Measurements from ENCODE around the gene PTRH1.

Gene PTRH1

DNA sequence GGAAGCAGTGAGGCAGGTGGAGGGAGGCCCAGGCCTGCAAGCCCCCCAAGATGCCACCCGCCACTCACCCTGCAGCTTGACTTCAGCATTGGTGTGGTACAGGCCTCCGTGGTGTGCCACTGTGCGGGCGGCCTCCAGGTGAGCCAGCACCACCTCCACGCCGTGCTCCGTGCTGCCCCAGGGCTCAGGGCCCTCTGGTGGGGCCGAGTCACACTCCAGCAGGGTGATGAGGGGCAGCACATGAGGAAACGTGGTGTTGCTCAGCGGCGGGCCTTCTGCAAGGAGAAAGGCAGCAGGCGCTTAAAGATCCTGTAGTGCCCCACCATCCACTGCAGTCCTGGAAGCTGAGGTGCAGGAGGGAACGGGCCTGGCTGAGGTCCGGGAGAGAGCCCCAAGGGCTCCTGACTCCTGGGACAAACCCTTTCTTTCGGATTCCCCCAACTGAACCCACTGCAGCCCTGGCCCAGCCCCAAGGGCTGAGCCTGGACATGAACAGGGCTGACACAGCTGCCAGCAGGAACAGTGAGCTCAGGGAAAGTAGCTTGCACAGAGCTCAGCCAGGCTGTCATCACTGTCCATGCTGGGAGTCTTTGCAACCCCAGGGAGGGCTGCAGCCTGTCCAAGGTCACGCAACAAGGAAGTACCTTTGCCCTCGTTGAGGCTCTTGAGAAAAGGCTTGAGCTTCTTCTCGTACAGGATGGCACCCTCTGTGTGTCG, 24.3 kb upstream of the PTRH1 start:
- DNase-seq: no peak

GRCh38 chr9:127738666-127739065, 23.2 kb upstream of the PTRH1 start:
- no peak for DNase-seq

GRCh38 chr9:127735530-127736185, 20.2 kb upstream of the PTRH1 start:
- no peak for DNase-seq

DNA sequence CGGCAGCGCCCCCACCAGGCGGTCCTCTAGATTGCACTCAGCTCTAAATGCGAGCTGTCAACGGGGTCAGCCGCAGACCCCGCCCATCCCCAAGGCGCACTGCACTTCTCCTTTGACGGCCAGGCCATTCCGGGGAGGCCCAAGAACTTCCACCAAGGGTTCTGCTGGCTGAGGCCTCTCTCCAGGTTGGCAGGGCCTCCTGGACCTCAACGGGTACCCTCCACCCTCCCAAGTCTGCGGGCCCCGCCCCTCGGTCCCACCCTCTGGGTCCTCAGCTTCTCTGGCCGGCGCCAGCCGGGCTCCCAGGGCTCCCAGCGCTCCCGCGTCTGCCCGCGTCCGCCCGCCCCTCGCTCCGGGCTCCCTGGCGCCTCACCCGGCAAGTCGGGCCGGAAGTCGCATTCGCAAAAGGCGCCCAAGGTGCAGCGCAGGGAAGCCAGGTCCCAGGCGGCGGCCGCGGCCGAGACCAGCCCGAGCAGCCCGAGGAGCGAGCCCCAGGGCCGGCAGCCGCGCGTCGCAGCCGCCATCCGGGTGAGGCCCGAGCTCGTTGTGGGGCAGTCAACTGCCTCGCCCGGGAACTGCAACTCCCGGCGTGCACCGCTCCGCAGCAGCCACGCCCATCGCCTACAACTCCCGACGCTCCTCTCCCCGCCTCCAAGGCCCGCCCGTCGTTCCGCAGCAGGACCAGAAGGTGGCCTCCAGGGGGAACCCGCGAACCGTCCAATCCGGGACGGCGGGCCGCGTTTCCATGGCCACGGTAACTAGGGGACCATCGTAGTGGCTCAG, 19.5 kb upstream of the PTRH1 start, which contains the start of gene TOR2A:
TOR2A (minus strand) TSS at position 548 of the 783 bp plus-strand sequence; CDS start at position 524, 24 bp downstream.
- DNase-seq: peak; percentile 99

DNA sequence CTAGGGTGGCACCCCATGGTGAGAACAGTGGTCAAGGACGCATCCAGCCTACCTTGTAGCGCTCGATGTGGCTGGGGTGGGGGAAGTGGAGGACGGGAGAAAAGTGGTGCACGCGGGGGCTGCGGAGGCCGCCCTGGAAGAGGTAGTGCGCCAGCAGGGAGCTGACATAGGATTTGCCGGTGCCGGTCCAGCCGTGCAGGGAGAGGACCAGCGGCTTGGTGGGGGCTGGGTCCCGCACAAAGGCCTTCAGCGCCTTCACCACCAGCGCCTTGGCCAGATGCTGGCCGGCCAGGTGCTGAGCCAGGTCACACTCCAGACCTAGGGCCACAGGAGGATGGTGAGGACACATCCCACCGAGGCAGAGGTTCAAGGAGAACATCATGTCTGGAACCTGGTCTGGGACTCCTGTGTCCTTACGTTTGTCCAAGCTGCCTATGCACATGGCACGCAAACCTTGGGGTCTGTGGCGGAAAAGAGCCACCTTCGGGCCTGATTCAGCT, 18.8 kb upstream of the PTRH1 start:
- no peak for DNase-seq

GRCh38 chr9:127733614-127734013, 18.2 kb upstream of the PTRH1 start:
- no peak for DNase-seq

- DNase-seq: no peak
Measured at GRCh38 chr9:127732444-127732843, 17.0 kb upstream of the PTRH1 start.

DNA sequence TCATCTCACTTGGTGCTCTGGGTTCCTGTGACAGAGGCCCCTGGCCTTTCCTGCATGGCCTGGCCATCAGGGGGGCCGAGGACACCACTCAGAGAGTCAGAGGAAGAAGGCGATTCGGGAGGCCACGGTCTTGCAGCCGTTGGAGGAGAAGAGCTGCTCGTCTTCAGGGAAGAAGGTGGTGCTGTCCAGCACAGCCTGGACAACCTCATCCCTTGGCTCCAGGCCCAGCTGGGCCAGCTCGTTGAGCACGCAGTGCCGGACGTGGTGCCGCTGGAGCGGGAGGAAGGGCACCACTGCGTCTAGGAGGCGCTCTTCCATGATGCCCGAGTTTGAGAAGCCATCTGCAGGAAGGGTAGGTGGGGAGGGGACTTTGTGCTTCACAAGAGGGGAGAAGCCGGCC, 16.5 kb upstream of the PTRH1 start:
- DNase-seq: no peak

GRCh38 chr9:127730799-127731410, 15.4 kb upstream of the PTRH1 start:
- no peak for DNase-seq

- DNase-seq: no peak
Measured at GRCh38 chr9:127730262-127730661, 14.8 kb upstream of the PTRH1 start.

- no peak for DNase-seq
Measured at GRCh38 chr9:127729522-127730256, 14.2 kb upstream of the PTRH1 start.

DNA sequence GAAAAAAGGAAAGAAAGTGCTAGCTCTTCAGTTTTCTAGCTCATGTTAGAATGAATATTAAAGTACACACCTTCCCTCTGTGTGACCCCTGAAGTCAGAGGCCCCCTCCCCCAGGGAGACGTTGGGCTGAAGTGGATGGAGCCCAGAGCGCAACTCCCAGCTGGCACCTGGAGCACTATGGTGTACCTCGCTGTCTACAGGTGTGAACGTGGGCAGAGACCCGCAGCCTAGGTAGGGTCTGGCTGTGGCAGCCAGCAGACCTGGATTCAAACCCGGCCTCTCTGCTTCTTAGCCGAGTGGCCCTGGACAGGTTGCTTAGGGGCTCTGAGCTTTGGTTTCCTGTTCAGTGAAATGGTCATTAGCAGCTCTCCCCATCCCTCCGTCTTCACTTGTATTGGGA, 13.3 kb upstream of the PTRH1 start:
- no peak for DNase-seq

- no peak for DNase-seq
Measured at GRCh38 chr9:127726871-127727270, 11.4 kb upstream of the PTRH1 start.

- no peak for DNase-seq
Measured at GRCh38 chr9:127724012-127724411, 8.5 kb upstream of the PTRH1 start.

- no peak for DNase-seq
Measured at GRCh38 chr9:127723444-127723843, 8.0 kb upstream of the PTRH1 start.

DNA sequence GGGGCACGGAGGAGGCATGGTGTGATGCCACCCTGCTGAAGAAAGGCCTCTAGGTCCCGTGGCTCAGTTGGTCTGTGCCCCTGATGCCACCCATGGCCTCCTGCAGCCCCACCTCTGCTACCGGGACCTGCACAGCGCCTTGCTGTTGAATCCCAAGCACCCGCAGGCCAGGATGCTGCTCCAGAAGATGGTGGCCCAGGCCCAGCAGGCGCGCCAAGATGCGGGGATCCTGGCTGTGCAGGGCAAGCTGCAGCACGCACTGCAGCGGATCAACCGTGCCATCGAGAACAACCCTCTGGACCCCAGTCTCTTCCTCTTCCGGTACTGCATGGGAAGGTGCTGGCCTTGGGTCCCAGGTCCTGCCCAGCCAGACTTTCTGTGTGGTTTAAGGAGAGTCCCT, 7.5 kb upstream of the PTRH1 start:
- DNase-seq: no peak

- DNase-seq: no peak
Measured at GRCh38 chr9:127722055-127722745, 6.7 kb upstream of the PTRH1 start.

- DNase-seq: no peak
Measured at GRCh38 chr9:127721391-127721821, 5.9 kb upstream of the PTRH1 start.

DNA sequence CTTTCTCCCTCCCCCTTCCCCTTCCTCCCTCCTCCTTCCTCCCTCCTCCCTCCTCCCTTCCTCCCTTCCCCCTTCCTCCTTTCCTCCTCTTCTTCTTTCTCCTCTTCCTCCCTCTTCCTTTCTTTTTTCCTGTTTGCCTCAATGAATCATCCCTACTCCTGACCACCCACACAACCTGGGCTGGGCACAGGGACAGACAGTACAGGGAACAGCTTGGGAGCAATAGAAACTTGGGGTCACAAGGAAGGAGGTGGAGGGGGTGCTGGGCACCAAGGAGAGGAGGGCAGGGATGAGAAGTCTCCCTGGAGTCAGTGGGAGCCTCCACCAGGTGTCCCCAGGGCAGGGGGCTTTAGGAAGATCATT, 5.4 kb upstream of the PTRH1 start:
- DNase-seq: no peak

DNA sequence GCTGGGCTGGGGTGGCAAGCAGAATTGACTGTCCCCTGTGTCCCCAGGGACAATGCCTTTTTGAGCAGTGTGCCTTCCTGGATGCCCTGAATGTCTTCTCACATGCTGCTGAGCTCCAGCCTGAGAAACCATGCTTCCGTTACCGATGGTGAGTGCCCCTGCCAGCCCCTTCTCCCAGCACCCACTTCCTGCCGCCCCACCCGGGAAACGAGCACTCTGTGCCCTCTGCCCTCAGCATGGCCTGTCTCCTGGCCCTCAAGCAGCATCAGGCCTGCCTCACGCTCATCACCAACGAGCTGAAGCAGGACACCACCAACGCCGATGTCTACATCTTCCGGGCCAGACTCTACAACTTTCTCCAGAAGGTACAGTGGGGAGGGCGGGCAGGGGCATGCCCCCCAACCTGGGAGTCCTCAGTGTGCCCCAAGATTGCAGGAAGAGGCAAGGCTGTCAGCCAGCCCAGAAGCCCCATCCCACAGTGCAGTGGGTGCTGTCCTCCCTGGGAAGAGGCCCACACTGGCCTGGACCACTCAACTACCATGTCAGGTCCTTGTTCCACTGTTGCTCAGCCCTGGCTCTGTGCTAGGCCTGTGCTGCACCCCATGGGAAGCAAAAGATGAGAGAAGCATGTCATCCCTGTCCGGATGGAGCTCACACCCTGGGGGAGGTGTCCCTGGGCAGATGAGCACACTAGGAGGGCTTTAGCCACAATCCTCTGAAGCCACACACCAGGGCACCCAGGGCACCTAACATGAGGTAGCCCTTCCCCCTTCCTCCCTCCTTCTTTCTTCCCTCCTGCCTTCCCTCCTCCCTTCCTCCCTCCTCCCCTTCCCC, 4.8 kb upstream of the PTRH1 start:
- no peak for DNase-seq

- no peak for DNase-seq
Measured at GRCh38 chr9:127717766-127718165, 2.3 kb upstream of the PTRH1 start.
